OCI-LY7 (cell line): Measurements from ENCODE around the gene ATP1A2. TPM values are rescaled to one million over a fixed set of nuclear protein-coding genes. Genes with fewer than 3 reads are reported as not detected.

Experiments
- BruUV-seq: library from RNA; stranded (reverse); fragments of 400-500 nt; replicated peaks from 2 replicates; lab custom pipeline; 2021; lab: Mats Ljungman, UMichigan
- CTCF ChIA-PET: fragments of 300-600 bp; sonication (Branson Sonifier 250); formaldehyde crosslinking; loops from one replicate; lab custom pipeline; 2022; ENCODE audit warnings: antibody characterized with exemption; ENCODE audit not compliant: unreplicated experiment; lab: Charles Lee
- POLR2A ChIA-PET: fragments of 300-600 bp; sonication (Branson Sonifier 250); formaldehyde crosslinking; loops from one replicate; lab custom pipeline; 2022; ENCODE audit warnings: antibody characterized with exemption; lab: Charles Lee
- DNase-seq: peaks from one replicate; pipeline ENCODE4 v3.0.0-alpha.2; 2015; ENCODE audit warnings: low spot score
- H2AFZ ChIP-seq: fragments of 200-600 bp; sonication (generic), shearing (Covaris generic); 2 replicates; pipeline ENCODE4 v1.6.1; 2014; ENCODE audit warnings: mild to moderate bottlenecking, antibody characterized with exemption, low read length, moderate library complexity
- H3K27ac ChIP-seq: fragments of 200-600 bp; sonication (generic); 2 replicates; pipeline ENCODE4 v1.5.1; 2014; ENCODE audit warnings: mixed run types, low read depth, mild to moderate bottlenecking, moderate library complexity, low read length, inconsistent platforms; ENCODE audit not compliant: poor library complexity, severe bottlenecking
- H3K36me3 ChIP-seq: fragments of 200-600 bp; sonication (generic); 2 replicates; pipeline ENCODE4 v1.6.1; 2014; ENCODE audit warnings: mild to moderate bottlenecking, antibody characterized with exemption, low read length, moderate library complexity, mixed read lengths; ENCODE audit not compliant: insufficient read depth
- H3K4me1 ChIP-seq: fragments of 200-600 bp; sonication (generic); 2 replicates; pipeline ENCODE4 v1.5.1; 2014; ENCODE audit warnings: mild to moderate bottlenecking, low read length; ENCODE audit not compliant: insufficient read depth, poor library complexity, severe bottlenecking
- H3K4me2 ChIP-seq: fragments of 200-600 bp; sonication (generic); 2 replicates; pipeline ENCODE4 v1.6.1; 2014; ENCODE audit warnings: mild to moderate bottlenecking, low read length
- H3K4me3 ChIP-seq: fragments of 200-600 bp; sonication (generic); 2 replicates; pipeline ENCODE4 v1.5.1; 2014; ENCODE audit warnings: mild to moderate bottlenecking, low read depth, low read length; ENCODE audit not compliant: poor library complexity, severe bottlenecking
- H3K79me2 ChIP-seq: fragments of 200-600 bp; sonication (generic); 2 replicates; pipeline ENCODE4 v1.6.1; 2016; ENCODE audit warnings: low read depth, mild to moderate bottlenecking, low read length, moderate library complexity, mixed read lengths; ENCODE audit not compliant: insufficient read depth
- H3K9me2 ChIP-seq: fragments of 200-600 bp; sonication (generic); 2 replicates; pipeline ENCODE4 v1.6.1; 2016; ENCODE audit warnings: mild to moderate bottlenecking, low read length, mixed read lengths; ENCODE audit not compliant: insufficient read depth
- H3K9me3 ChIP-seq: fragments of 200-600 bp; sonication (generic); 2 replicates; pipeline ENCODE4 v1.6.1; 2014; ENCODE audit warnings: mild to moderate bottlenecking, mixed run types, low read length, mixed read lengths
- H4K20me1 ChIP-seq: fragments of 200-600 bp; sonication (generic); 2 replicates; pipeline ENCODE4 v1.6.1; 2014; ENCODE audit warnings: mild to moderate bottlenecking, antibody characterized with exemption, low read length, moderate library complexity, mixed read lengths; ENCODE audit not compliant: insufficient read depth
- EZH2phosphoT487 ChIP-seq: fragments of 200-600 bp; sonication (generic); IDR thresholded peaks from 2 replicates; pipeline ENCODE4 v1.6.1; 2018; ENCODE audit warnings: low read depth, borderline replicate concordance, mild to moderate bottlenecking, mixed run types, antibody characterized with exemption, low read length, moderate library complexity, mixed read lengths
- intact Hi-C: fragments of 100-400 bp; cut with micrococcal nuclease; formaldehyde crosslinking; loops from one replicate; pipeline ENCODE4 v1.10.0; 2022; ENCODE audit not compliant: unreplicated experiment
- total RNA-seq, 2 experiments: library from RNA; depleted of rRNA in 1 of 2; stranded (reverse); fragments of >200 nt in 1 of 2; shearing (Covaris generic) in 1 of 2; gene quantifications; 2 replicates each; pipeline ENCODE4 v1.2.3, GENCODE V29; 2014 to 2022
- TF ChIP-seq, protein P1 (sequence below): fragments of 200-600 bp; sonication (generic); conservative IDR thresholded peaks from 2 replicates; pipeline ENCODE4 v1.5.1; 2014; ENCODE audit warnings: mild to moderate bottlenecking, antibody characterized with exemption, low read length, moderate library complexity, mixed read lengths

ATP1A2 gene
- total RNA-seq, 2 experiments from 2014 or later, result not detected

DNA sequence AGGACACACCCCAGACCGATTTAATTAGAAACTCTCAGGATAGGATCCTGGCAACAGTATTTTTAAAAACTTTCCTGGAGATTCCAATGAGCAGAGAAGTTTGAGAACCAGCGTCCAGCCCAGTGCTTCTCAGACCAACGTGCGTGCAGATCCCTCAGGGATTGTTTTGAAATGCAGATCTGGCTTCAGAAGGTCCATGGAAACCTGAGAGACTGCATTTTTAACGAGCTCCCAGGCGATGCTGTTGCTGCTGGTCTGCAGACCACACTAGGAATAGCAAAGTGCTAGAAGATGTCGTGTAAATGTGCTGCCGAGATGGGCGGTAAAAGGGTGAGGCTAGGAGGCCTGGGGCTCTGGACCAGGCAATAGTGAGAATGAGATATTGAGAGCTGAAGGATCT, 56.4 kb downstream of the ATP1A2 start:
- ChIA-PET CTCF (no interaction called here), POLR2A (interaction anchor here (0.5 kb wide), 1 partner anchor 621 kb away, joined by 4 read pairs; no protein-coding TSS in a partner anchor)
- peaks cover 8% of the 10 kb centered on the region for H3K4me1 ChIP-seq
- DNase-seq, result no peak
- no peak overlapping the region for H3K27ac ChIP-seq
- no peak overlapping the region for H3K4me2 ChIP-seq
- no peaks in the 10 kb centered on the region for H3K36me3 ChIP-seq
- H4K20me1 ChIP-seq, result no peaks in the 10 kb centered on the region
- no peaks in the 10 kb centered on the region for H3K9me3 ChIP-seq
- intact Hi-C loops, result no loop called here
- H3K4me3 ChIP-seq, result no peak overlapping the region
- no peak overlapping the region for H2AFZ ChIP-seq
- H3K9me2 ChIP-seq, result no peaks in the 10 kb centered on the region
- no TSS peak for BruUV-seq
- H3K79me2 ChIP-seq, result no peaks in the 10 kb centered on the region
- TF ChIP-seq, protein P1, sequence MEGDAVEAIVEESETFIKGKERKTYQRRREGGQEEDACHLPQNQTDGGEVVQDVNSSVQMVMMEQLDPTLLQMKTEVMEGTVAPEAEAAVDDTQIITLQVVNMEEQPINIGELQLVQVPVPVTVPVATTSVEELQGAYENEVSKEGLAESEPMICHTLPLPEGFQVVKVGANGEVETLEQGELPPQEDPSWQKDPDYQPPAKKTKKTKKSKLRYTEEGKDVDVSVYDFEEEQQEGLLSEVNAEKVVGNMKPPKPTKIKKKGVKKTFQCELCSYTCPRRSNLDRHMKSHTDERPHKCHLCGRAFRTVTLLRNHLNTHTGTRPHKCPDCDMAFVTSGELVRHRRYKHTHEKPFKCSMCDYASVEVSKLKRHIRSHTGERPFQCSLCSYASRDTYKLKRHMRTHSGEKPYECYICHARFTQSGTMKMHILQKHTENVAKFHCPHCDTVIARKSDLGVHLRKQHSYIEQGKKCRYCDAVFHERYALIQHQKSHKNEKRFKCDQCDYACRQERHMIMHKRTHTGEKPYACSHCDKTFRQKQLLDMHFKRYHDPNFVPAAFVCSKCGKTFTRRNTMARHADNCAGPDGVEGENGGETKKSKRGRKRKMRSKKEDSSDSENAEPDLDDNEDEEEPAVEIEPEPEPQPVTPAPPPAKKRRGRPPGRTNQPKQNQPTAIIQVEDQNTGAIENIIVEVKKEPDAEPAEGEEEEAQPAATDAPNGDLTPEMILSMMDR, result no peak
- TF ChIP-seq EZH2phosphoT487, result no peak

DNA sequence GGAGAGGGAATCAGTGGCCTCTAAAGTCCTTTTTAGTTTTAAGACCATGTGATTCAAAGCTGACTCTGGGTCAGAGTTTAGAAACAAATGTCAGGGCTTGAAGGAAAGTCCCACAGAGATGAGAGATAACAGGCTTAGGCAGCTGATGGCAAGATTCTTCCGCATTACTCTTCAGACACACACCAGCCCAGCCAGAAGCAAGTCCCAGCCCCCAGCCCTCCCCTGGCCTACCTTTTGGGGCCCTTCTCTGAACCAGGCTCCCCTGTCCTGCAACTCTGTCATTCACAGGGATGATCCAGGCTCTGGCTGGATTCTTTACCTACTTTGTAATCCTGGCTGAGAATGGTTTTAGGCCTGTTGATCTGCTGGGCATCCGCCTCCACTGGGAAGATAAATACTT, 61.7 kb downstream of the ATP1A2 start:
- DNase-seq, result no peak
- Histone ChIP-seq H3K36me3 (no peaks in the 10 kb centered on the region), H3K4me2 (no peak overlapping the region), H3K4me1 (no peaks in the 10 kb centered on the region), H2AFZ (no peak overlapping the region), H3K27ac (no peak overlapping the region), H3K4me3 (no peak overlapping the region), H4K20me1 (no peaks in the 10 kb centered on the region), H3K9me3 (no peaks in the 10 kb centered on the region), H3K79me2 (no peaks in the 10 kb centered on the region), H3K9me2 (no peaks in the 10 kb centered on the region)
- intact Hi-C loops, result no loop called here
- BruUV-seq, result no TSS peak
- POLR2A ChIA-PET, result interaction anchor here (0.6 kb wide), 1 partner anchor 55 kb away, joined by 3 read pairs; no protein-coding TSS in a partner anchor
- CTCF ChIA-PET, result no interaction called here
- no peak for TF ChIP-seq EZH2phosphoT487
- TF ChIP-seq, protein P1, result no peak

DNA sequence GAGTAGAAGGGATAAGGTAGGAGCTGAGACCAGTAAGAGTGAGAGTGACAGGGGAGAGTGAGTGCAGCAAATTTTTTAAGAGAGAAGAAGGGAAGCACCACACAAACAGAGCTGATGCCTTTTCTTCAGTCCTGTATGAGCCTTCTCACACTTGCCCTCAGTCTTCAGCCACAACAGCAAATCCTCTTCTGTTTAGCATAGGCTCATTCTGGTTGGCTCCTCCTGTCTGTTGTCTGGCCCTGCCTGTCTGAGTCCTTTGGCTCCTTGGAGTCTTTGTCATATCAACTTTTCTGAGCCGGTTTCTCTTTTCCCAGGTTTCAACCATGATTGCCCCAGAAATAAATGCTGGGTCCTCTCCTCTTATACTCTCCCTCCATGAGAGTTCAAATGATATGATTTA, 62.1 kb downstream of the ATP1A2 start:
- BruUV-seq, result no TSS peak
- Histone ChIP-seq H3K27ac (no peak overlapping the region), H3K4me3 (no peak overlapping the region), H3K9me2 (no peaks in the 10 kb centered on the region), H2AFZ (no peak overlapping the region), H3K79me2 (no peaks in the 10 kb centered on the region), H3K4me2 (no peak overlapping the region), H4K20me1 (no peaks in the 10 kb centered on the region), H3K36me3 (no peaks in the 10 kb centered on the region), H3K9me3 (no peaks in the 10 kb centered on the region), H3K4me1 (no peaks in the 10 kb centered on the region)
- TF ChIP-seq, protein P1, result no peak
- no peak for TF ChIP-seq EZH2phosphoT487
- no peak for DNase-seq
- POLR2A ChIA-PET, result no interaction called here
- intact Hi-C loops, result no loop called here
- CTCF ChIA-PET, result no interaction called here
